ENCODE data around the gene DEAF1.

Gene DEAF1

DNA sequence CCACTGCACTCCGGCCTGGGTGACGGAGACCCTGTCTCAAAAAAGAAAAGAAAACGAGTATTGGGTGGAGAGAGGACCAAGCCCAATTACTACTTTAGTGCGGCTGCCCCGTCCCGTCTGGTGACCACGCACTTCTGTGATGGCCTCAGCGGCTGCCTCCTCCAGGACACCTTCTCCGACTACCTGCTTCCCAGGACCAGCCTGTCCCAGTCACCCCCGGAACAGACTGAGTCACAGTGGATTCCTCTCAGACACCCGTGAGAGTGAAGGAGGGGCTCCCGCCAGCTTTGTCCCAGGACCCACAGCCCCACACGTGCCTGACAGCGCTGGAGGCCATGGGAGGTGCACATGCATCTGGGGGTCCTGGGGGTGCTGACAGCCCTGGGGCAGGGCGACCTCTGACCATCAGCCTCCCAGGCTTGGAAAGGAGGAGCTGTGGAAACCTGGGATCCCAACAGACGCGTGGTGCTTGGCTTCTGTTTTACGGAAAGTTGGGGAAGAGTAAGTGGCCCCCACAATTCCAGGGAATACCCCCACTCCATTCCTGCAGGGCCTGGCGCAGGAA is 53.1 kb downstream of the DEAF1 start:
- no peak for DNase-seq

- no peak for DNase-seq
These were observed 54.9 kb downstream of the DEAF1 start for GRCh38 chr11:640021-640706.

DNA sequence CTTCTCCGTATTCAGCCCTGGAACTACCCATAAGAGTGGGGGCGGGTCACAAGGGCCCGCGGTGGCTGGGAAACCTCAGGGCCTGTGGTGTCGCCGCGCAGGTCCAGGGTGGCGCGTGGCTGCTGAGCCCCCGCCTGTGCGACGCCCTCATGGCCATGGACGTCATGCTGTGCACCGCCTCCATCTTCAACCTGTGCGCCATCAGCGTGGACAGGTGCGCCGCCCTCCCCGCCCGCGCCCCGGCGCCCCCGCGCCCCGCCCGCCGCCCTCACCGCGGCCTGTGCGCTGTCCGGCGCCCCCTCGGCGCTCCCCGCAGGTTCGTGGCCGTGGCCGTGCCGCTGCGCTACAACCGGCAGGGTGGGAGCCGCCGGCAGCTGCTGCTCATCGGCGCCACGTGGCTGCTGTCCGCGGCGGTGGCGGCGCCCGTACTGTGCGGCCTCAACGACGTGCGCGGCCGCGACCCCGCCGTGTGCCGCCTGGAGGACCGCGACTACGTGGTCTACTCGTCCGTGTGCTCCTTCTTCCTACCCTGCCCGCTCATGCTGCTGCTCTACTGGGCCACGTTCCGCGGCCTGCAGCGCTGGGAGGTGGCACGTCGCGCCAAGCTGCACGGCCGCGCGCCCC is 55.6 kb downstream of the DEAF1 start:
- DNase-seq, result no peak

DNA sequence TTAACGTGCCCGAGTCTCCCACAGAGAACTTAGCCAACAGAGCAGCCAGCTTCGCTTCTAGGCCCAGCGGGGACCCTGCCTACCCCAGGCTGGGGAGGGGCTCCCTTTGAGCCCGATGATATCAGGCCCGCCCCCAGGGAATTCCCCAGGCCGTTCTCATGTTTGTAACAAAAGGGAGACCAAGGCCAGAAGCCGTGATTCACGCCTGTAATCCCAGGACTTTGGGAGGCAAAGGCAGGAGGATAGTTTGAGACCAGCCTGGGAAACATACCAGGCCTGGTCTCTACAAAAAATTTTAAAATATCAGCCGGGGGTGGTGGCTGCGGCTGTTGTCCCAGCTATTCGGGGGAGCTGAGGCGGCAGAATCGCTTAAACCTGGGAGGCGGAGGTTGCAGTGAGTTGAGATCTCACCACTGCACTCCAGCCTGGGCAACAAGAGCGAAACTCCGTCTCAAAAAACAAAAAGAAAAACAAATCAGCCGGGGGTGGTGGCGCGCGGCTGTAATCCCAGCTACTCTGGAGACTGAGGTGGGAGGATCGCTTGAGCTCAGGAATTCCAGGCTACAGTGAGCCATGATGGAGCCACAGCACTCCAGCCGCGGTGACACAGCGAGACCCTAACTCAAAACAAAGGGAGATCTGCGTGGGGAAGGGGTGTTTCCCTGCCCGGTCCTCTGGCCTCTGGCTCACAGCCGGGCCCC is 56.2 kb downstream of the DEAF1 start:
- DNase-seq, result no peak

DNA sequence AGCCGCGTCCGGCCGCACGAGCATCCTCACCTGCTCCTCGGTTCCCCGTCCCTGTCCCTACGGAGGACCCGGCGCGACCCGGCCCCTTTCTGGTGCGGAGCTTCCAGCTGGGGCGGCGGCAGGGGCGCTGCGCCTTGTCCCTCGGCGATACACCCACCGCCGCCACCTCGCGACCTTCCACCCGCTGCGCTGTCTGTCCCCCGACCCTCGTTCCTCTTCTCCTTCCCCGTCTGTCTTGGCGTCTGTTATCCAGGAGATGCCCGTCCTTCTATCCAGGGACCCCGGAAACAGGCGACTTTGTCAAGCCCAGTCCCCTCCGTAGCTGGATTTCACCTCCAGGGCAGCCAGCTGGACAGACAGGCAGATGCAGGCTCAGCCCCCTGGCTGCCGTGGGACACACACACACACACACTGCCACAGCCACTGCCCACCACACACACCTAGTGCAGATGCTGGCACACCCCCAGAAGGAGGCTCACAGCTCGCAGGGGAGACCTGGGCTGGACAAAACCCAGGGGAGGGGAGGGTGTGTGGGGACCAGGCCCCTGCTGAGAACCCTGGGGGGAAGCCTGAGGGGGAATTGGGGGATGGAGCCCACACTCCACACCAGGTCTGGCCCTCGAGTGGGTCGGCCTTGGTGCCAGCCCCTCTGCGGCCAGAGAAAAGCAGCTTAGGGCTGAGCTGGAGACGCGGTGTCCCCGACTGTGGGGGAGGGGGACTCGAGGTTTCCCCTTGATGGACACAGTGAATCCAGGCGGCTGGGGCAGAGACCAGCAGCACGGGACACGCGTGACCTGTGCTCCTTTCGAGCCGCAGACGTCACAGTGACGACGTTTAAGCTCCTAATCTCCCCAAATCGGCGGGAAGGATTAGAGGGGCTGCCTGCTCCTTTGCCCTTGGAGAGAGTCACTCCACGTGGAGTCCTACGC is 57.2 kb downstream of the DEAF1 start:
- no peak for DNase-seq

DNA sequence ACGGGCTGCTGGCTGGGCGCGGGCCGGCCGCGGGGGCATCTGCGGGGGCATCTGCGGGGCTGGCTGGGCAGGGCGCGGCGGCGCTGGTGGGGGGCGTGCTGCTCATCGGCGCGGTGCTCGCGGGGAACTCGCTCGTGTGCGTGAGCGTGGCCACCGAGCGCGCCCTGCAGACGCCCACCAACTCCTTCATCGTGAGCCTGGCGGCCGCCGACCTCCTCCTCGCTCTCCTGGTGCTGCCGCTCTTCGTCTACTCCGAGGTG is 57.8 kb downstream of the DEAF1 start:
- no peak for DNase-seq

DNA sequence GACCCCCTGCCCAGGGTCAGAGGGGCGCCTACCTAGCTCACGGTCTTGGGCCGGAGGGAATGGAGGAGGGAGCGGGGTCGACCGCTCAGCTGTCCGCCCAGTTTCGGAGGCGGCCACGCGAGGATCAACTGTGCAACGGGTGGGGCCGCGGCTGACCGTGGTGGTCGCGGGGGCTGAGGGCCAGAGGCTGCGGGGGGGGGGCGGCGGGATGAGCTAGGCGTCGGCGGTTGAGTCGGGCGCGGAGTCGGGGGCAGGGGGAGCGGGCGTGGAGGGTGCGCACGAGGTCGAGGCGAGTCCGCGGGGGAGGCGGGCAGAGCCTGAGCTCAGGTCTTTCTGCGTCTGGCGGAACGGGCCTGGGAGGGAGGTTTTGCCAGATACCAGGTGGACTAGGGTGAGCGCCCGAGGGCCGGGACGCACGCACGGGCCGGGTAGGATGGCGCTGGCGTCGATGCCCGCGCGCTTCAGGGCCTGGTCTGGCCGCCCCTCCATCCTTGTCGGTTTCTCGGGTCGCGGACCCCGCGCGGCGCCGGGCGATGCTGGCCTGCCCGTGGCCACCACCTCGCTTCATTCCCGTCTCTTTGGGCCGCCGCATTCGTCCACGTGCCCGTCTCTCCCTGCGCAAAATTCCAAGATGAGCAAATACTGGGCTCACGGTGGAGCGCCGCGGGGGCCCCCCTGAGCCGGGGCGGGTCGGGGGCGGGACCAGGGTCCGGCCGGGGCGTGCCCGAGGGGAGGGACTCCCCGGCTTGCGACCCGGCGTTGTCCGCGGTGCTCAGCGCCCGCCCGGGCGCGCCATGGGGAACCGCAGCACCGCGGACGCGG is 58.3 kb downstream of the DEAF1 start, which contains the start of gene DRD4:
Gene DRD4, plus strand, starts transcription at position 759 of the 822 bp plus-strand sequence. Its CDS starts 36 bp downstream, at position 795.
- DNase-seq, result no peak

DNA sequence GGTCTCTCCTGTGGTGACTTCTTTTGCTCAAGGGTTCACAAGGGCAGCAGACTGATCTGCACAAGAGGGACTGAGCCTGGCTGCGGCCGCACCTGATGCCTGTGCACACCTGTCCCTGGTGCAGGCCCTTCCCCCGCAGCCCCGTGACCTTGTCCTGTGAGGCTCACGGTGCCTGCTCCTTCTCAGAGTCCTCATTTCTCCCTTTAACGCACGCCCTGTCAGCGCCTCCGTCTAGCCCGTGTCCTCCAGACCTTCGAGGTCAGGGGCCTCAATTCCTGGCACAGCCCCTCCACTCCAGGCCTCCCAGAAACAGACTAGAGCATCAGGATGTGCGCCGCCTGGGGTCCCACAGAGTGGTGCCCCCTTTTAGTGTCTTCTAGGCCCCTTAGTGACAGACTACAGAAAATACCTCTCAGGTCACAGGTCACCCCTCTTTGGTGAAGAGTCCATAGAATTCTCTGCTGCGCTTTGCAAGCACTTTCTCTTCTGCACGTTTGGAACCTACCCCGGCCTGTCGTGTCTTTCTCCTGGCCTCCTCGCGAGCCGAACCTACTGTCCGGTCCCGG is 59.0 kb downstream of the DEAF1 start:
- DNase-seq, result no peak

- DNase-seq, result no peak
These were observed 64.2 kb downstream of the DEAF1 start for GRCh38 chr11:630871-631270.

- no peak for DNase-seq
These were observed 65.8 kb downstream of the DEAF1 start for GRCh38 chr11:629237-629583.

GRCh38 chr11:628056-628455 is 67.0 kb downstream of the DEAF1 start:
- DNase-seq, result no peak

DNA sequence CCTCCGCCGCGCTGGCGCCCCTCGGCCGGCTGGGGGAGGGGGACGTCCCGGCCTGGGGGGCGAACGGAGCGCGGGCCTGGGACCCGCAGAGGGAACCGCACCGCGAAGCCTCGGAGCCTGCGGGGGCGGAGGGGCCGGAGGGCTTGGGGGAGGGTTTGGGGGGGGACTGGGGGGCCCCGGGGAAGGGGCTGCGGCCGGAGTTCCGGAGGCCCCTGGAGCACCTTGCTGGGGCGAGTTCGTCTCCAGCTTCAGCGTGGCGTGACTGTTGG is 67.8 kb downstream of the DEAF1 start:
- DNase-seq, result no peak

DNA sequence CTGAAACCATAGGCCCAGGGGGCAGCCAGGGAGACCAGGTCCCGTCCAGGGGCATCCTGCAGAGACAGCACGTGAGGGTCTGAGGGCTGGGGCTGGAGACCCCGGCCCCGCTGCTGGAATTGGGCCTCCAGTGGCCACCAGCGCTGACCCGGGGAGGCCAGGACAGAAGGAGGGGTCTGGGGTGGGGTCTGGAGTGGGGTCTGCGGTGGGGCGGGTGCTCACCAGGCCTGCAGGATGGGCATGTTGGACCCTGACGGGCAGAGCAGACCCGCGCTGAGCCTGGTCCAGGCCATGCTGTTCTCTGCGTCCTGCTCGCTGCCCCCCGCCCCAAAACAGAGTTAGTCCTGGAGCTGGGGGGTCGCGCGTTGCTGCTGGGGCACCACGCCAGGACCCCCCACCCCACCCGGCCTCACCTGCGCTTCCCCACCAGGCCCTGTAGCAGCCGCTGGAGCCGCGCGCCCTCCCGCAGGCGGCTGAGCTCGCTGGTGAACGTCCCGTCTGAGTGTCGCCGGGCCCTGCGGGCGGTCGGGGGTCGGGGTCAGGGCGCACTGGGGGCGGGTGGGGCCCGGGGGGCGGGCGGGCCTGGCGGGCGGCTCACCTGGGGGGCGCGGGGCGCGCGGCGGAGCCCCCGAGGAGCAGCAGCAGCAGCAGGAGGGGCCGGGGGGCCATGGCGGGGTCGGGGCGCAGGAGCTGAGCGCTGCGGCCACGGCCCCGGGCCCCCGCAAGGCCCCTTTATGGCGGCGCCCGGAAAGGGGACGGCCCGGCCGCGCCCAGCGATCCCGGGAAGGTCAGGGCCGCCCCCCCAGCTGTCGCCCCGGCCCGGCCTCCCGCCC is 68.3 kb downstream of the DEAF1 start, which contains the start of gene SCT:
Gene SCT, minus strand, starts transcription at position 707 of the 833 bp plus-strand sequence. Its CDS starts 38 bp downstream, at position 669.
- no peak for DNase-seq

DNA sequence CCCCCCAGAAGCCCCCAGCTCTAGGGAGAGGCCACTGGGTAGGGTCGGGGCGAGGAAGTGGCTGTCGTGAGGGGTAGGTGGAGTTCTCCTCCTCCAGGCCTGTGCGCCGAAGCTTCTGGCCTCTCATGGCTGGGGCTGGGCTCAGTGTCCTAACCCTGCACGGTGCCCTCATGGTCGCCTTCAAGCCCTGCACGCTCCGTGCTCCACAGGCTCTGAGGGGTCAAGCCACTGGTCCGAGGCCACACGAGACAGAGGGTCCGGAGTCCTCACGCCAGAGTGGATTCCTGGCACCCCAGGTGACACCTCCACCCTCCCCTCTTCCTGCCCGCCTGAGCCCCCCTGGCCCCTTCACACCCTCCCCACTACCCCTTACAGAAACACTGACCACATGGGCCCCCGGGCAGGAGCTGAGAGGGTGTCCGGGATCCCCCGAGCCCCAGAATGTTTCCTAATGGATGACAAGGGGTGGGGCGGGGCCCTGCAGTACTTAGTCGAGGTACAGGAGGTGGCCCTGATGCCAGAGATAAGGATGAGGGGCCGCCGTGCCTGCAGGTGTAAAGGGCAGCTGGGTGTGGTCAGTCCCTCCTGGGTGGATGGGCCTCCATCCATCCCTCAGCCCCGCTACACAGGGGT is 69.3 kb downstream of the DEAF1 start:
- DNase-seq, result no peak

- no peak for DNase-seq
These were observed 70.1 kb downstream of the DEAF1 start, which contains the start of gene CDHR5 for GRCh38 chr11:624705-625635. TSS of gene CDHR5 (minus strand) at chr11:624955. CDS start at chr11:624902, 53 bp downstream.

DNA sequence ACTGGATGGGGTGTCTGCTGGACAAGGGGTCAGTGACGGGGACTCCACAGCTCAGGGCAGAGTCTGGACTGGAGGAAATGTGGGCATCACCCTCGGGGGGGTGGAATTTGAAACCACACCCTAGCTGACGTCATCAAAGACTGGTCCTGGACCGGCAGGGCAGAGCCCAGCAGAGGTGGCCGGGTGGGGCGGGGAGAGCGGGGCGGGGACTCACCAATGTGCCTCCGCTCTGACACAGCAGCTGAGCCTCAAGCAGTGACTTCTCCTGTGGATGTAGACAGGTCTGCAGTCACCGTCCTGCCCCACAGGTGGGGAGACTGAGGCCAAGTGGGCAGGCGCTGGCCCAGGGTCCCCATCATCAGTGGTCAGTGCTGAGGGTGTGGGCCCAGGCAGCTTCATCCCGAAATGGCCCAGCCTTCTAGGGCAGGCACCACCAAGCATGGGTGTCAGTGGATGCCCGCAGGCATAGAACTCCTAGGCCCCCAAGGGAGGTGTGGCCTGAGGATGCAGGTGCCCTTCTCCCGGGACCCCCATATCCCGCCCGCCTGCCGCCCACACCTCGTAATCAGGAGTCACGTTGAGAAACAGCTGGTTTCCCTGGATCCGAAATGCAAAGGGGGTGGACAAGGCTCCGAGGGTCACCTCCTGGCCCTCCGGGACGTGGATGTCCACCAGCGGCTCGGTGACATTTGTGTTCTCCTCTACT is 70.9 kb downstream of the DEAF1 start:
- DNase-seq, result no peak

DNA sequence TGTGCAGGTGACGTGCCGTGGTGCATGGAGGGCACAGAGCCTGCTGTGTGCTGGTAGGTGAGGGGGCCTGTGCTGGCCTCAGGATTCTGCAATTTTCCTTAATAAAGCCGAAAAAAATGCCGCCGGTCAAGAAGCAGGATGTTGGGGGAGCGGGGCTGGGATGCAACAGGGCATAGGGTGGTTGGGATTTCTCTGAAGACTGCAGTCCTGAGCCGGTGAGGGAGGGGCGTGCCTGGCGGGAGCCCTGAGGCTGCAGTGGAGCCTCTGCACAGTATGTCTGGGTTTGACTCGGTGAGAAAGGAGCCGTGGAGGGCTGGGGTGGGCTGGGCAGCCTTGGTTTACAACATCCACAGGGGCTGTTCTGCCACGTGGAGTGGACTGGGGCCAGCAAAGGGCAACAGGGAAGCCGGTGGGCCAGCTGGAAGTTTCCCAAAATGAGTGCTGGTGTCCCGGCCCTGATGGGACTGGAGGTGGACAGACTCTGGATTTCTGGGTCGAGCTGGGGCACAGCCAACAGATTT is 71.6 kb downstream of the DEAF1 start:
- no peak for DNase-seq

DNA sequence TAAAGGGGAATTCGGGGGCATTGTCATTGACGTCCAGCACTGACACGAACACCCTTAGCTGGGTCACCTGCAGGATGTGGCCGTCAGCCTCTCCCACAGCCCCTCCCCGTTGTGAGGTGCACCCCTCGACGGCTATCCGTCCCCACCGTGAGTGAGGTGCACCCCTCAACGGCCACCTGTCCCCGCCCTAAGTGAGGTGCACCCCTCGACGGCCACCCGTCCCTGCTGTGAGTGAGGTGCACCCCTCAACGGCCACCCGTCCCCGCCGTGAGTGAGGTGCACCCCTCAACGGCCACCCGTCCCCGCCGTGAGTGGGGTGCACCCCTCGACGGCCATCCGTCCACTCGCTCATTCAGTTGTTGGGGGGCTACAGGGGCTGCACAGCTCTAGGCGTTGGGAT is 73.2 kb downstream of the DEAF1 start:
- DNase-seq, result no peak
